GM19468 (cell line): Measurements from ENCODE around the gene IER2.
A peak's percentile ranks its signal among the peaks of the same experiment; 100 is the strongest.

Source experiments
- ATAC-seq: cut with Tn5 transposase; IDR thresholded peaks from one replicate; pipeline ENCODE4 v1.9.1; 2021; ENCODE audit warnings: mild to moderate bottlenecking, moderate library complexity, moderate number of reproducible peaks; ENCODE audit not compliant: unreplicated experiment; ENCODE audit errors: extremely low read depth

IER2 gene, protein sequence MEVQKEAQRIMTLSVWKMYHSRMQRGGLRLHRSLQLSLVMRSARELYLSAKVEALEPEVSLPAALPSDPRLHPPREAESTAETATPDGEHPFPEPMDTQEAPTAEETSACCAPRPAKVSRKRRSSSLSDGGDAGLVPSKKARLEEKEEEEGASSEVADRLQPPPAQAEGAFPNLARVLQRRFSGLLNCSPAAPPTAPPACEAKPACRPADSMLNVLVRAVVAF

DNA sequence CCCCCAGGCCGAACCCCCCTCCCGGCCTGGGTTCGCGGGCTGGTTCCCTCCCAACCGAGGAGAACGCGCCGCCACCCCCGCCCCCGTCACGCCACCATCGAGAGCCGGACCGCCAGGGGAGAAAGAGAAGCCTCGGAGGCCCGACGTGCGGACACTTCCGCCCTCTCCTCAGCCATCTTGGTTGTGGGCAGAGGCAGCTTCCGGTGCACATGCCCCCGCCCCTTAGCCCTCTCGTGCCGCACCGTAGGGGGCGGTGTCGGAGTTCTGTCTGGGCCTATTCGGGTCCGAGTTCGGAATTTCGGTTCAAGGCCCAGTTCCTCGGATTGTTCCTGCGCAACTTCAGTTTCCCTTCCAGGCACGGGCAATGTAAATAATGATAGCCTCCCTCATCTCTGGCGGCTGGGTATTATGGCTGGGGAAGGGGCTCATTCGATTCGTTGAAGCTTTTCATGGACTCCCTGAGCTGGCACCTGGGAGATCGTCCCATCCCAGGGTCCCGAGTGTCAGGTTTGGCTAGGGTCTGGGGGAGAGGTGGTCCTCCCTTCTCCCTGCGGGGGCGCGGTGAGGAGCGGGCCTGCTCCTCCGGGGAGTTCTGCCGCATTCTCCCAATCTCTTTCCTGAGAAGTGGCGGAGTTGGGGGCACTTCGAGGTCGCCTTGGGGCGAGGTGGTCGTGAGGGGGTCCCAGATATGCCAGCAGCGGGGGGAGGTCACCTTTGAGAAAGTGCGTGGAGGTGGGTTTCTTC is at the start of gene IER2, which contains the start of gene STX10:
TSS of gene IER2 (plus strand) at position 225 of the 744 bp plus-strand sequence. CDS start 2,776 bp downstream, outside the sequence.
TSS of gene STX10 (minus strand) at position 189 of the 744 bp plus-strand sequence. CDS start 202 bp downstream, outside the sequence.
- ATAC-seq: peak; percentile 10

DNA sequence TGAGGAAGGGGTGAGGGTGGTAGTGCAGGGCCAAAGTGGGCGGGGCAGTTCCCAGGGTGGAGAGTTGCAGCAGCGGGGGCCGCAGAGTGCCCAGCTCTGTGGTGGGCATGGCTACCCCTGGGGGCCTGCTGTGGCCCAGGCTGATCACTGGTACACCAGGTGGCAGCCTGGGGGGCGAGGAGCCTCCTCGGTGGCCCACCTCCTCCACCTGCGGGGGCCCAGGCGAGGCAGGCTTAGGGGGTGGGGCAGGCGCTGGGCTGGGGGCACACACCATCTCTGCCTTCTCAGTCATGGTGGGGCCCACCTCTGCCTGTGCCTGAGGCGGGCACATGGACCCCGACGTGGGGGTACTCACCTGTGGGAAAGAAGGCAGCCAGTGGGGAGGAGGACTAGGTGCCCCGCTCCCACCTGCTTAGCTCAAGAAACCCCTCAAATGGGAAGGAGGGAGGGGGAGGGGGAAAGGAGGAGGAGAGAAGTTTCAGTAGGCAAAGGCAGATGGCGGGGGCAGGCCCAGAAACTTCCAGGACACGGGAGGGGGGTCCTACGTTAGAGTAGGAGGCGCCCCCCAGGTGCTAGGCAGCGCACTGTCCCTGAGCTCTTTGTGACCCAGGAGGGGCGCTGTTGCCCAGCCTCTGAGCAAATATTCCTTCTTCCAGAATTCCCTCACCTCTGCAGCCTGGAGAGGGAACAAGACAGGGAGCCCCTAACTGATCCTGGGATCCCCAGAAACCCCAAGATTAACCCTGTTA is 49.2 kb upstream of the IER2 start:
- no peak for ATAC-seq

DNA sequence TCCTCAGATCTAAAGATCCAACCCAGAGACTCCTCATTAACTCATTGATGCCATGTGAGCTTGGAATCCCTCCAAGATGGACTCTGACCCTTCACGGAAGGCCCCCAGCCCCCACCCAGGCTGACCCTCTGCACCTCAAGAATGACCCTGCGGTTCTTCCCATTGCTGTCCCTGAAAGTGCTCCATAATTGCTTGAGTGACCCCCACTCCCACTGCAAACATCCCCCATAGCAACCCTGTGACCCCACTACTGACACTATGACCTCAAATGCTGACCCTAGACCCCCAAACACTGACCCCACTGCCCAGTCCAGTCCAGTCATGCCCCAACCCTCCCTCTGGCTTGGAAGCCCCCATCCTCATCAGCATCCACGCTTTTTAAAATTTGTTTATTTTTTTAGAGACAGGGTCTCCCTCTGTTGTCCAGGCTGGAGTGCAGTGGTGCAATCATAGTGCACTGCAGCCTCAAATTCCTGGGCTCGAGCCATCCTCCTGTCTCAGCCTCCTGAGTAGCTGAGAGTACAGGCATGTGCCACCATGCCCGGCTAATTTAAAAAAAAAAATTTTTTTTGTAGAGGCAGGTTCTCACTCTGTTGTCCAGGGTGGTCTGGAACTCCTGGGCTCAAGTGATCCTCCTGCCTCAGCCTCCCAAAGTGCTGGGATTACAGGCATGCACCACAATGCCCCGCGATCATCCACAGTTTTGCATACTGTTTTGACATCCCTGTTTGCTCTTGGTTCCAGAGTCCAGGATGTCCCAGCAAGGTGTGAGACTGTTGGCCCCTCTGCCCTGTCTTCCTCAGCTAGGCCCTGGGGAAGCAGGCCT is 48.4 kb upstream of the IER2 start:
- no peak for ATAC-seq

DNA sequence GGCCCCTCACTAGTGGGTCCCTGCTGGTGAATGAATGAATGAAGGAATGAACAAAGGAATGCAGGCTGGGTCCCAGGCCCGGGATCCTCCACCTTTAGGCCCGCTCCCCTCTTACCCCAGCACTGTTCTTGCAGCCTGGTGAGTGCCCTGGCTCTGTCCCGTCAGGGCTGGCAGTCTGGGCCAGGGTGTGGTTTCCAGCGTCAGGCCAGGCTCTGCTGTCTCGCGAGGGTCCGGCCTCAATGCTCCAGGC is 47.9 kb upstream of the IER2 start:
- ATAC-seq: no peak

DNA sequence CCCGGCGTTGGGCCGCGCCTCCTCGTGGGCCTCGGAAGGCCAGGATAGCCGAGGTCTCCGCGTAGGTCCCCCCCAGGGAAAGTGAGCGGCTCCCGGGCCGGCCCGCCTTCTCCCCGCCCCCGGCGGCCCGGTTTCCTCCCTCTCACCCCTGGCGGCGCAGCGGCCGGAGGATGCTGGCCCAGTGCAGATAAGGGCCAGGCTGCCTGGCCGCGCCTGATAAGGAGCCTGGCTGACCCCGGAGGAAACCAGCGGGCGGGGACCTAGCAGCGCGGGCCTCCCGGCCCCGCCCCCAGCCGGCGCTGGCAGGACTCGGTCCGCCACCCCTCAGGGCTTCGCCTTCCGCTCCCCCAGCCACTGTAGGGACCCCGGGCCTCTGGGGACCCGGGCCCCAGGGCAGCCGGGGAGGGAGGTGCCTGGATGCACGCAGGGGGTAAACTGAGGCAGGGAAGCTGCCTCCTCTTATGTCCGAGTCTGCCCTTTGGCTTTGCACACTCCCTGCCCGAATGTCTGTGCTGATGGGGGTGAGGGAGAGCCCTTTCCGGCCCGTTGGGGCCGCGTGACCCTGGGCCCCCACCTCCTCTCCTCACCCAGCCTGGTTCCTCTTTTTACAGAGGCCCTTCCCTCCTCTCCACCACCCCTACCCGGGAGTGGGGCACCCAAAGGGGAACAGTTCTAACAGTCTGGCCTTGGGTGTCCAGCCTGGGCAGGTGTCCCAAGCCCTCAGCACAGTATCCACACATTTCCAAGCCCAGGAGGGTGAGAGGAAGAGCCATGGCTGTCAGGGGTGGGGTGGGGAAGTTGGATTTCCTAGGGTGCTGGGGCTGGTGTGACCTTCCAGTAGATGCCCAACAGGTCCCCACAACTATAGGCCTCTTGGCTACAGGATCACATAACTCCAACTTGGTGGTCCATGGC is 47.3 kb upstream of the IER2 start, which contains the start of gene LYL1:
TSS of gene LYL1 (minus strand) at position 193 of the 915 bp plus-strand sequence. CDS start 1,687 bp downstream, outside the sequence.
- ATAC-seq: no peak

DNA sequence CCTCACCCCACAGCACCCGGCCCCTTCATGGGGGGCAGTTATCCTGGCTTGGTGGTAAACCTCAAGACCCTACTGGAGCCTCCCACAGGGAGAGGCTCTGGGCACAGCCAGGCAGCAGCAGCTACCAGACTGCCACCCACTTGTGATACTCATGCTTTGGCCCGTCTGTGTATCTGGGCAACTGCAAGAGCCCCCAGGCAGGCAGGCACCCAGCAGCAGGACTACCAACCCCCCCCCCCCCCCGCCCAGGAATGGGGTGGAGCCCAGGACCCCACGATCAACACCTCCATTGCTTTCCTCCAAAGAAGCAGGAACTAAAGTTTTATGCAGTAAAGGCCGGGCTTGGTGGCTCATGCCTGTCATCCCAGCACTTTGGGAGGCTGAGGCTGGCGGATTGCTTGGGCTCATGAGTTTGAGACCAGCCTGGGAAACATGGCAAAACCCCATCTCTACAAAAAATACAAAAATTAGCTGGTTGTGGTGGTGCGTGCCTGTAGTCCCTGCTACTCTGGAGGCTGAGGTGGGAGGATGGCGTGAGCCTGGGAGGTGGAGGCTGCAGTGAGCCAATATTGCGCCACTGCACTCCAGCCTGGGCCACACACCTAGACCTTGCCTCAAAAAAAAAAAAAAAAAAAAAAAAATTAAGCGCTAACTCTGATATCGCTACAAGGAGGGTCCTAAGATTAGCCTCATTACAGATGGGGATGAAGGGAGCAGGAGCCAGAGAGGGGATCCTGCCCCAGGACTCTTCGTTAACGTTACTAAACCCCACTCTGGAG is 46.4 kb upstream of the IER2 start:
- ATAC-seq: no peak

DNA sequence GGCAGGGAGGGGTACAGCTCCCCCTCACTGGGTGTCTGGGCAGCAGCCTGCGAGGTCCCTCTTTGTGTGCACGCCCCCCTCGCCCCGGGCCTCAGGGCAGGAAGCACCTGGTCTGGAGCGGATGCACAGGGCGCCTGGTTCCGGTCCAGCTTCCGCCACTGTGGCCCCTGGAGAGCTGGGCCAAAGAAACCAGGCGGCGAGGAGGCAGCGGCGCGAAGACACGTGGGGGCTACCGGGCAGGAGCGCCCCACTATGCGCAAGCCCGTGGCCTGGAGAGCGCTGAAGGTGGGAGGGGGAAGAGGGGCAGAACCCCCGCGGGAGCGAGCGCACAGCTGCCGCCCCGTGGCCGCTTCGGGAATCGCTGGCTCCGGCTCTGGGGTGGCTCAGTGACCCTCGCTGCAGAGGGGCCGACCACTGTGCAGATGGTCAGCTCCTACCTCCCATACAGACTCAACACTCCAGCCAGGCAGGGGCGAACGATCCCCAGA is 45.8 kb upstream of the IER2 start:
- peak; percentile 29 for ATAC-seq

DNA sequence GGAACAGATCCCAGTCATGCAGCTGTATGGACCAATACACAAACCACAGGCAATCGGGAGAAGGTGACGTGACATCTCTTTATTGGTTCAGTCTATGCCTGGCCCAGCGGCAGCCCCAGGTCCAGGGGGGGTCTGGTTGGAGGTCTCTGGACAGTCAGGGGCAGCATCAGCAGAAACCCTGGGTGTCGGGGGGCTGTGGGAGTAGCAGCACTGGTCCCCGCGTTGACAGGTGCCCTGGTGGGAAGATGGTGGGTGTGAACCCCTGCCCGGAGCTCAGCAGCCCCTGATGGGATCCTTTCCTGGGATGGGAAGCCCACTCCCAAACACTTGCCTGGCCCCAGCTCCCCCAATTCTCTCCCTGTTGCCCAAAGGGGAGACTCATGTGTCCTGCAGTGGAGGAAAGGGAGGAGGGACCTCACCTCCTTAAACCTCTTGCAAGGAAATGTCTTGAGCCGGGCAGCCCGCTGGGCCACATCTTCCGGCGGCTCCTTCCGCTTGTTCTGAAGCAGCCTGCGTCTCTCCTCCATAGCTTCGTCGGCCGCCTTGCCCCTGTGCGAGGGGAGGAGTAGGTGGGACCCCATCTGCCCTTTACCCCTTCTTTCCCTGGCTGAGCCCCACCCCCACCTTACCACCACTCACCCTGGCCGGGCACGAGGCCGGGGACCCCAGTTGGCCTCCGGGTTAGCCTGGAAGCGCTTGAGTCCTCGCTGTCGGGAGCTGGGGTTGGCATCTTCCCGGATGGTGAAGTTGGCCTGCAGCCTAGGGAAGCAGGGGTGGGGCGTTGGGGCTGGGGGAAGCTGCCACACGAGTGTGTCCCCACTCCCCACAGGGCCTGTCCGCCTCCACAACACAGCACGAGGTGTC is 45.1 kb upstream of the IER2 start:
- ATAC-seq: no peak

DNA sequence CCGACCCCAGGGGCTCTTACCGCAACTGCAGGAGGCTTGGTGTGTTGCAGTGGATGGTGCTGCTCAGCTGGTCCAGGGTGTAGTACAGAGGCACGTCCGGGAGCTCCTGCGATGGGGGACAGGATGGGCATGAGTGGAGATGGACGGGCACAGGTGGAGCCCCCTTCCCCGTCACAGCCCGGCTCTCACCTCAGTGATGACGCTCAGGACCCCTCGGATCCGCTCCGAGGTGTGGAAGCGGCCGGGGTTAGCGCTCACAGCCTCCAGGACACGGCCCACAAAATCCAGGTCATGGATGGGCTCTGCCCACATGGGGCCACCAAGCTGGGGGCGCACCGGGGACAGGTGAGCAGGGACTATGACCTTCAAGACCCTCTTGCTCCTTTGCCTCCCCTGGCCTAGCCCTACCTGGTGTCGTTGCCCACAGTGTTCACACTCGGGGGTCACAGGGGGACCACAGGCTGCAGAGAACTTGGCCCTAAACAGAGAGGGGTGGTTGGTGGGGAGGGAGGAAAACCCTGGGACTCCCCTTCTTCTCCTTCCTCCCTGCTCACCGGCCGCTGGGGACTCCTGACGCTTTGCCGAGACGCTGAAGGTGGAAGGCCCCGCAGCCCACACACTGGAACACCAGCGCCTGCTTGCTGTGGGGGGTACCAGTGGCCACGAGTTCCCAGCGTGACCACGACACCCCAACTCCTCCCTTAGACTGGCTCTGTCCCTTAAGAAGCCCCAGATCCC is 40.7 kb upstream of the IER2 start:
- no peak for ATAC-seq

DNA sequence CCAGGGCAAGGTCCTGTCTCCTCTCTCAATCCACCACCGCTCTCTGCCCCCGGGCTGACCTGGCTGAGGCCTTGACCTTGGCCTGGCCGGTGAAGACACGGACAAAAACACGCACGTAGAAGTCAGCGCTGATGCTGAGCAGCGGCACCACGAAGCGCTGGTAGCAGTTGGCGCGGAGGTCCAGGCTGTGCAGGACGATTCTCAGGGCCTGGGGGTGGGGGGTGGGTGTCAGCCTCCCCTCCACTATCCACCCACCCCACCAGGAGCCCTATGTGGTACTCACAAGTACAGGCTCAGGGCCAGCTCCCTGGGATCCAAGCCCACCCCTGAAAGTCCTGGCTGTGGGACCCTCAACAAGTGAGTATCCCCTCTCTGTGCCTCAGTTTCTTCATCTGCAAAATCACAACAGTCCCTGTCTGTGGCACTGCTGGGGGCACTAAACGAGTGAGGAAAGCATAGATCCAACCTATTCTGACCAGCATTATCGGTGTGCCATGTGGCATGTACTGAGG is 40.1 kb upstream of the IER2 start:
- ATAC-seq: no peak

DNA sequence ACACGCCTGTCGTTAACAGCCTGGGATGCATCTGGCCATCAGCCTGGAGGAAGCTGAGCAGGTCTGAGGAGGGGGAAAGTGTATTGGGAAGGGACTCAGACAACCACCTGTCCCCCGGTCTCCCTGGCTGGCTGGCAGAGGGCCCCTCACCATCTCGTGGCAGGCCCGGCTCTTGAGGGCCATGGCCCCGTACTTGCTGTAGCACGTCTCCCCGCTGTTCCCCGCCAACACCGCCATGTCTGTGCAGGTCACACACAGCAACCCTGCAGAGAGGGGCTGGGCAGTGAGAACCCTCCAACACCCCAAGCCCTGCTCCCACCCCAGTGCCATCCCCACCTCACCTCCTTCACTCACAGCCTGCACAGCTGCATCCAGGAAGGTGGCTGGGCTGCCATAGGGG is 37.7 kb upstream of the IER2 start:
- ATAC-seq: no peak

DNA sequence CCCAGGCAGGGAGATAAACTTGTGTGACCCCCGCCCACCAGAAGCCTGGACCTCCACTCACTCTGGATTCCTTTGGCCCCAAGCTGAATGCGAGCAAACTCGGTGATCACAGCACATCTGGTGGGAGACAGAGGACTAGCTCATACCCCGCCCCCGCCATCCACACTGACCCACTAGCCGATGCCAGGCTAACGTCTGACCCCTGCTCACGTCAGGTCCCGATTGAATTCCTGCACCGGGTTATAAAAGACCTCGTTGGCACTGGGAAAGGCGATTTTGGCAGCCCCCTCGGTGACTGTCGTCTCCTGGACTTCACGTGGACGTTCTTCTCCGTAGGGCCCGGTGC is 34.3 kb upstream of the IER2 start:
- no peak for ATAC-seq

DNA sequence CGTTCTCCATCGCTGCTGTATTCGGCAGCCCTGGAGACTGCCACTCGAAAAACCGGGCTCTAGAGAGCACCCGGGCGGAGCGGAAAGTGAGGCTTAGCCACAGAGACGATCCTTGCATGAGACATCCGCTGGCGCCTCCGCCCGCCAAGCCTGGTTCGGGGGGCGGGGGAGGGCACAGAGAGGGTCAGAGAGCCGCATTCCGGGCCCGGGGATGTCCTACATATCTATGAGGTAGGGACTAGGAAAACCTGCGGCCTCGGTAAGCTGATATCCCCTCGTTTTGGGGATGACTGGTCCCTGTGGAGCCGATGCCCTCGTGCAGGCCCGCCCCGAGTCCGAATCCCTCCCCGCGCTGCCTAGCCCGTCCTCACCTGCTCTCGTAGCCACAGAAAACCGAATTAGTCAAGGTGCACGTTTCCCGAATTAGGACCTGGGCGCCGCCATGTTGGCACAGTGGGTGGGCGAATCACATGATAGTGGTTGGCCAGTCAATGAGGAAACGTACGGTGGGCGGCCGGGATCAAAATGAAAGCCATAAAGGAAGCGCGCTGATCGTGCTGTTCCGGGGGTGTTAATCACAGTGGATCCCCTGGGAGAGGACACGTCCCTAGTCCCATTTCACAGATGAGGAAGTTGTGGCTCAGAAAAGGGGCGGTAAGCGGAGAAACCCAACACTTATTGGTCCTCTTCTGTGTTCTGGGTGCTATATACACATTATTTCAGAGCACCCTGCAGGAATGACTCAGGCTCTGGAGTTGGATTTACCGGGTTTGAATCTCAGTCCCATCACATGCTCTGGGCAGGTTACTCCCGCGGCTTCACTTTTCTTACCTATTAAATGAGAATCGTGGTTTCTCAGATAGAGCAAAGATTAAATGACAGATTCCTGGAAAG is 33.7 kb upstream of the IER2 start, which contains the start of gene TRMT1:
TSS of gene TRMT1 (minus strand) at position 459 of the 894 bp plus-strand sequence. CDS start at position 118, 341 bp downstream.
- no peak for ATAC-seq

DNA sequence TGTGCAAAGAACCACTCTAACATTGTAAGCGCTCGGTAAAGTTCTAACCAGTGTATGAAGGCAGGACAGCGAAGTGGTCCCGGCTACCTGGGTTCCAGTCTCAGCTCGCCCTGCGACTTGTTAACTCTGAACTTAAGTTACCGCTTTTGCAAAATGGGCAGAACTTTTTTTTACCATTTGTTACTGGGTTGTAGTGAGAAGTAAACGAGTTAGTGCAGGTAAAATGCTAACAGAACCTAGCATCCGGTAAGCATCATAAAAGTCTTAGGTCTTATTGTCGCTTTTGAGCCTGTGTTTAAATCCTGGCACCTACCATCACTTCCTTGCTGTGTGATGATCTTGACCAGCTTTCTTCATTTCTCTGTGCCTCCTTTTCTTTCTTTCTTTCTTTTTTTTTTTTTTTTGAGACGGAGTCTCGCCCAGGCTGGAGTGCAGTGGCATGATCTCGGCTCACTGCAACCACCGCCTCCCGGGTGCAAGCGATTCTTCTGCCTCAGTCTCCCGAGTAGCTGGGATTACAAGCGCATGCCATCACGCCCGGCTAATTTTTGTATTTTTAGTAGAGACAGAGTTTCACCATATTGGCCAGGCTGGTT is 32.9 kb upstream of the IER2 start:
- no peak for ATAC-seq

DNA sequence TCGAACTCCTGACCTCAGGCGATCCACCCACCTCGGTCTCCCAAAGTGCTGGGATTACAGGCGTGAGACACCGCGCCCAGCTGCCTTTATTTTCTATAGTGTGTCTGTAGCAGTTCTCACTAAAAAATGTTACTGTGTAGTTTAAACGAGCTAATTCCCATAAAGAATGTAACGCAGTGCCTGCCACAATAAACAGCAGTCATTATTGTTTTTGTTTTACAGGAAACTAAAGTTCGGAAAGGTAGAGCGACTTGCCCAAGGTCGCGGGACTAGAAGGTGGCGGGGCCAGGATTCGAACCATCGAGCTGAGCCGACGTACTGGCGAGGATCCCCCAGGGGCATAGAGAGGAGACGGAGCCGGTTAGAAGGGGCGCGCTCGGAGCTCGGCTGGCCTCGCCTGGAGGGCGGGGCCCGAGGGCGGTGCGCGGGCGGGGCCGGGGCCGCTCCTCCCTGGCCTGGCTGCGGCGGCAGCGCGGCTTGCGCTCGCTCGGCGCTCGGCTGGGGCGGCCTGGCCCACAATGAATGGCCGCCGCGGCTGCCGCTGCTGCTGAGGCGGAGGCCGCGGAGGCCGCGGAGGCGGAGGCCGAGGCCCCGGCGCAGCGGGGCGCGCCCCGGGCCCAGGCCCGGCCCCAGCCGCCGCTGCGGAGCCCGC is 32.3 kb upstream of the IER2 start, which contains the start of gene NACC1:
TSS of gene NACC1 (plus strand) at position 493 of the 652 bp plus-strand sequence. CDS start 16,944 bp downstream, outside the sequence.
- peak; percentile 33 for ATAC-seq
